GM18502 (cell line): ENCODE measurements around the gene EOLA2.
"Not testable (repeated sequence)": the region's sequence is repeated elsewhere in the genome, so short reads cannot be mapped to it uniquely, and the experiment has no call there.

Experiments used
- ATAC-seq: cut with Tn5 transposase; IDR thresholded peaks from one replicate; pipeline ENCODE4 v1.9.1; 2021; ENCODE audit warnings: mild to moderate bottlenecking; ENCODE audit not compliant: unreplicated experiment, poor library complexity

EOLA2 gene

GRCh38 chrX:149938427-149938880 is at the start of gene EOLA2:
Gene EOLA2 (minus strand): TSS chrX:149938491. CDS start chrX:149933874, 4,617 bp downstream.
- ATAC-seq = peak; percentile 71

- no peak for ATAC-seq
These were observed 49.3 kb upstream of the EOLA2 start for GRCh38 chrX:149987613-149988012.

GRCh38 chrX:149984411-149984810 is 46.1 kb upstream of the EOLA2 start:
- ATAC-seq = no peak

- no peak for ATAC-seq
These were observed 44.0 kb upstream of the EOLA2 start for GRCh38 chrX:149982310-149982709.

- ATAC-seq = no peak
These were observed 40.9 kb upstream of the EOLA2 start for GRCh38 chrX:149979126-149979644.

- ATAC-seq = peak; percentile 93
These were observed 24.8 kb upstream of the EOLA2 start for GRCh38 chrX:149962859-149963757.

- ATAC-seq = no peak
These were observed 23.7 kb upstream of the EOLA2 start for GRCh38 chrX:149962010-149962409.

- ATAC-seq = no peak
These were observed 23.3 kb upstream of the EOLA2 start for GRCh38 chrX:149961572-149961971.

- ATAC-seq = no peak
These were observed 12.4 kb upstream of the EOLA2 start for GRCh38 chrX:149950681-149951080.

- ATAC-seq = no peak
These were observed 11.6 kb upstream of the EOLA2 start for GRCh38 chrX:149949743-149950436.

- no peak for ATAC-seq
These were observed 9.7 kb upstream of the EOLA2 start for GRCh38 chrX:149948016-149948415.

- ATAC-seq = not testable (repeated sequence)
These were observed 8.6 kb upstream of the EOLA2 start for GRCh38 chrX:149946932-149947331.

- not testable (repeated sequence) for ATAC-seq
These were observed 7.5 kb upstream of the EOLA2 start for GRCh38 chrX:149945820-149946219.

- ATAC-seq = not testable (repeated sequence)
These were observed 6.9 kb upstream of the EOLA2 start for GRCh38 chrX:149945087-149945670.

GRCh38 chrX:149940674-149941024 is 2.4 kb upstream of the EOLA2 start:
- not testable (repeated sequence) for ATAC-seq

- peak; percentile 54 for ATAC-seq
These were observed 1.8 kb upstream of the EOLA2 start for GRCh38 chrX:149939905-149940673.

GRCh38 chrX:149939655-149939904 is 1.3 kb upstream of the EOLA2 start:
- ATAC-seq = peak; percentile 12

GRCh38 chrX:149938881-149939654 is 777 bp upstream of the EOLA2 start:
- ATAC-seq = no peak

- no peak for ATAC-seq
These were observed 342 bp downstream of the EOLA2 start for GRCh38 chrX:149937871-149938426.
